Choroid plexus epithelial cell (primary cell): Measurements from ENCODE around the gene MSRB2.

Source experiments
- DNase-seq: peaks from one replicate; pipeline ENCODE4 v3.0.0-alpha.2; 2010; ENCODE audit warnings: low read depth
- H3K4me3 ChIP-seq: 2 replicates; pipeline ENCODE4 v1.5.1; 2011; ENCODE audit warnings: low read depth, mild to moderate bottlenecking, control low read depth, low read length, moderate library complexity
- CTCF ChIP-seq: conservative IDR thresholded peaks from 2 replicates; pipeline ENCODE4 v1.5.1; 2011; ENCODE audit warnings: low read depth, mild to moderate bottlenecking, control low read depth, inconsistent platforms, low read length, moderate library complexity

Gene MSRB2

GRCh38 chr10:23081891-23082290 lies 13.5 kb upstream of the MSRB2 start:
- TF ChIP-seq CTCF, result peak; percentile 53
- peak; percentile 47 for DNase-seq
- no peak overlapping the region for H3K4me3 ChIP-seq

GRCh38 chr10:23088609-23089008 lies 6.8 kb upstream of the MSRB2 start:
- no peak overlapping the region for H3K4me3 ChIP-seq
- no peak for TF ChIP-seq CTCF
- no peak for DNase-seq

GRCh38 chr10:23094786-23095403 lies 484 bp upstream of the MSRB2 start:
- DNase-seq, result no peak
- peak overlapping the region; percentile 69 for H3K4me3 ChIP-seq
- no peak for TF ChIP-seq CTCF

- no peak for TF ChIP-seq CTCF
- DNase-seq, result peak; percentile 72
- H3K4me3 ChIP-seq, result peak overlapping the region; percentile 69
Observed at GRCh38 chr10:23095966-23096801, 805 bp downstream of the MSRB2 start.

- no peak for TF ChIP-seq CTCF
- H3K4me3 ChIP-seq, result no peak overlapping the region
- peak; percentile 64 for DNase-seq
Observed at GRCh38 chr10:23096802-23097549, 1.6 kb downstream of the MSRB2 start.

- H3K4me3 ChIP-seq, result no peak overlapping the region
- TF ChIP-seq CTCF, result no peak
- DNase-seq, result no peak
Observed at GRCh38 chr10:23099079-23099478, 3.7 kb downstream of the MSRB2 start.
